Hair follicular keratinocyte (primary cell): ENCODE results near the gene MCU. TPM values are rescaled to one million over a fixed set of nuclear protein-coding genes. Genes with fewer than 3 reads are reported as not detected.

ENCODE experiments used
- total RNA-seq: library from RNA; depleted of rRNA; stranded (reverse); fragments of >200 nt; gene quantifications from 2 replicates; pipeline ENCODE4 v1.2.3, GENCODE V29; 2015

The MCU gene, protein sequence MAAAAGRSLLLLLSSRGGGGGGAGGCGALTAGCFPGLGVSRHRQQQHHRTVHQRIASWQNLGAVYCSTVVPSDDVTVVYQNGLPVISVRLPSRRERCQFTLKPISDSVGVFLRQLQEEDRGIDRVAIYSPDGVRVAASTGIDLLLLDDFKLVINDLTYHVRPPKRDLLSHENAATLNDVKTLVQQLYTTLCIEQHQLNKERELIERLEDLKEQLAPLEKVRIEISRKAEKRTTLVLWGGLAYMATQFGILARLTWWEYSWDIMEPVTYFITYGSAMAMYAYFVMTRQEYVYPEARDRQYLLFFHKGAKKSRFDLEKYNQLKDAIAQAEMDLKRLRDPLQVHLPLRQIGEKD
- total RNA-seq = 26.2 and 32.0 TPM in 2 replicates

DNA sequence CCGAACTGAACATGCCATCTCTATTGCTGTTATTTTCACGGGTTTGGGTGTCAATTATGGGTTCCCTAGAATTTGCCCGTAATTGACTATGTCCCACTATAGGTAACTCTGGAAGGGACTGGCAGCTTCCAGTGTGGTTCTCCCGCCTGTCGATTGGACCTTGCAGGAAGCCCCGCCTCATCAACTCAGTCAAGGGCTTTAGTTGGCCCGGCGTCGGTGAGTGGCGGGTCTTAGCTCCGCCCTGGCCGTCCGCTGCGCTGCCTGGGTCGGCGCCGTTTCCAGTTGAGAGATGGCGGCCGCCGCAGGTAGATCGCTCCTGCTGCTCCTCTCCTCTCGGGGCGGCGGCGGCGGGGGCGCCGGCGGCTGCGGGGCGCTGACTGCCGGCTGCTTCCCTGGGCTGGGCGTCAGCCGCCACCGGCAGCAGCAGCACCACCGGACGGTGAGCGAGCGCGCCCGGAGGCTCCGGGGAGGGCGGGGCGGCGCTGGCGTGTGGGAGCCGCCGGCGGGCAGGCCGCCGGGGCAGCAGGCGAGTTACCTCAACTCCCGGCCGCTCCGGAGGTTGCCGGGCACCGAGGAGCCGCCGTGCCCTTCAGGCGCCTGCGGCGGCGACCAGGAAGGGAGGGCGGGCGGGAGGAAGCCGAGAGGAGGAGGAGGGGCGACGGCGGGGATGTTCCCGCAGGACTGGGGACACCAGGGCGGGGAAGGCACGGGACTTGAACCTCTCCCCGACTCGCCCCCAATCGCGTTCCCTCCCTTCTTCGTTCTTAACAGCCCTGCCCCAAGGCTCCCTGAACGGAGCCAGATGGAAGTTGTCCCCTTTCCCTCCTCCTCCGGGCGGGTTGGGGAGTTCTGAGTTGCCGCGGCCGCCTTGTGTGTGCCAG, at the start of gene MCU:
TSS of gene MCU (plus strand) at position 281 of the 881 bp plus-strand sequence. CDS start at position 290, 9 bp downstream.

DNA sequence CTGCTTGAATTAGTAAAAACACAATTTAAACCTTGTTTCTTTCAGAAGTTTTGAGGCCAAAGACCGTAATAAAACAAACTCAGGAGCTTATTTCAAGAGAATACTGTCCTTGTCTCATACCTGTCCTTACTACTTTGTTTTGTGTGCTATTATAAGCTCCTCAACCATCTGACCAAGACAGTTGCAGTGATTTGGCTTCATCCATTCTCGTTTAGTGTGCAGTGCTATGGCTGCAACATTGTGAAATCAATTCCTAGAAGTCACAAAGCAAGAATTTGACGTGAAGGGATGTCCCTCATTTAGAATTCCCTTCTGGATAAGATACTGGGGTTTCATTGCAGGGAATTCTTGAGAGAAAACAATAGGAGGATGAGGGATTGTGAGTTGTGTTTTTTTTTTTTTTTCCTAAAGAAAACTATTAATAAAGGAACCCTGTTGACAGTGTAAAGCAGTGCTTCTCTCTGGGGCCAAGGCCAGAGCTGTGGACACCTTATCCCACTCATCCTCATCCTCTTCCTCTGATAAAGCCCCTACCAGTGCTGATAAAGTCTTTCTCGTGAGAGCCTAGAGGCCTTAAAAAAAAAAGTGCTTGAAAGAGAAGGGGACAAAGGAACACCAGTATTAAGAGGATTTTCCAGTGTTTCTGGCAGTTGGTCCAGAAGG, 201.3 kb downstream of the MCU start, which contains the start of gene OIT3:
TSS of gene OIT3 (plus strand) at position 604 of the 663 bp plus-strand sequence. CDS start 60 bp downstream, outside the sequence.

Other genes starting within 250 kb of the MCU start
- 23.7 and 25.5 TPM in 2 replicates for gene MICU1, start 66.1 kb upstream of the MCU start, total RNA-seq
- not detected in 2 replicates for gene OIT3, start 201.6 kb downstream of the MCU start, total RNA-seq